A673 (cell line): ENCODE data around the gene ALPP.

Experiments used
- CTCF ChIP-seq: fragments of 300-800, 200-600 bp; sonication (generic); conservative IDR thresholded peaks from 2 replicates; pipeline ENCODE4 v1.5.1; 2017; ENCODE audit warnings: low read depth, mild to moderate bottlenecking, antibody characterized with exemption, low read length, moderate library complexity, mixed read lengths
- EZH2 ChIP-seq: fragments of 200-600 bp; sonication (generic); IDR thresholded peaks from 2 replicates; pipeline ENCODE4 v1.6.1; 2017; ENCODE audit warnings: borderline replicate concordance, low read depth, mild to moderate bottlenecking, mixed read lengths, antibody characterized with exemption, low read length; ENCODE audit not compliant: poor library complexity, severe bottlenecking

DNA sequence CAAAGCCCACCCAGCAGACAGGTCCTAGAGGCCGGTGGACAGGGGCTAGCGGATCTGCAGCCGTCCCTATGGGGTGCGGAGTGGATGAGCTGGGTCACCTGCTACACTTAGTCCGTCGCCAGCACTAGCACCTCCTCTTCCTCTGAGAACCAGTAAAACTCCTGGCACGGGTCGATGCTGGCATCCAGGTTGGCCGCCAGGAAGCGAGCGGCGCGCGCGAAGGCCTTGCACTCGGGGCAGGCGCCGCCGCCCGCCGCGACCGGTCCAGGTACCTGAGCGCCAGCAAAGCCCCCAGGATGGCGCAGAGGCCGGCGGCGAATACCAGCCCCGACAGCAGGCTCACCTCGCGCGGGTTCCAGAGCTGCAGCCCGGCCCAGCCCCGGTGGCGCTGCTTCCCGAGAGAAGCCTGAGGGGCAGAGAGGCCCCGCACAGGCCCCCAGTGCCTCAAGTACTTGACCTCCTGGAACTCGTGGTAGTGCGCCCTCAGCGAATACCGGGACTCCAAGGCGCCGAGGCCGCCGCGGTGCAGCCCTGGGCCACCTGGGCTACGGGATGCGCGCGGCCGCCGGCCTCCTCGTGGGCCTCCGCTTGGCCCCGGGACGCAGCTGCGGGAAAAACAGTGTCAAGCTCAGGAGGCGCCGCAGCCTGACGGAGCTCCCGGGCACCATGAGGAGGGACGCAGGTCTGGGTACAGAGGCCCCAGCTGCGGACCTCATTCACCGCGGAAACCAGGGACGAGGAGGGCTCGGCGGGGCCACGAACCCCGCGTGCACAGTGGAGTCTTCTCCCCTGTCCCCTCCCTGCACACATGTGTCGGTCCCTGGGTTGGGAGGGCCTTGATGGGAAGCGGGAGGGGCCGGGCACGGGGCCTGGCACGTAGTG is 27.5 kb upstream of the ALPP start:
- TF ChIP-seq CTCF (no peak), EZH2 (peak; percentile 68)
